ENCODE data around the gene LMO4.
A peak's percentile ranks its signal among the peaks of the same experiment; 100 is the strongest.

LMO4 gene

GRCh38 chr1:87329051-87329525 lies 408 bp downstream of the LMO4 start:
- DNase-seq, result peak; percentile 61

GRCh38 chr1:87329526-87330056 lies 911 bp downstream of the LMO4 start:
- DNase-seq, result peak; percentile 67

- DNase-seq, result peak; percentile 67
These were observed 1.6 kb downstream of the LMO4 start for GRCh38 chr1:87330057-87330884.

GRCh38 chr1:87330885-87331364 lies 2.2 kb downstream of the LMO4 start:
- DNase-seq, result peak; percentile 75

DNA sequence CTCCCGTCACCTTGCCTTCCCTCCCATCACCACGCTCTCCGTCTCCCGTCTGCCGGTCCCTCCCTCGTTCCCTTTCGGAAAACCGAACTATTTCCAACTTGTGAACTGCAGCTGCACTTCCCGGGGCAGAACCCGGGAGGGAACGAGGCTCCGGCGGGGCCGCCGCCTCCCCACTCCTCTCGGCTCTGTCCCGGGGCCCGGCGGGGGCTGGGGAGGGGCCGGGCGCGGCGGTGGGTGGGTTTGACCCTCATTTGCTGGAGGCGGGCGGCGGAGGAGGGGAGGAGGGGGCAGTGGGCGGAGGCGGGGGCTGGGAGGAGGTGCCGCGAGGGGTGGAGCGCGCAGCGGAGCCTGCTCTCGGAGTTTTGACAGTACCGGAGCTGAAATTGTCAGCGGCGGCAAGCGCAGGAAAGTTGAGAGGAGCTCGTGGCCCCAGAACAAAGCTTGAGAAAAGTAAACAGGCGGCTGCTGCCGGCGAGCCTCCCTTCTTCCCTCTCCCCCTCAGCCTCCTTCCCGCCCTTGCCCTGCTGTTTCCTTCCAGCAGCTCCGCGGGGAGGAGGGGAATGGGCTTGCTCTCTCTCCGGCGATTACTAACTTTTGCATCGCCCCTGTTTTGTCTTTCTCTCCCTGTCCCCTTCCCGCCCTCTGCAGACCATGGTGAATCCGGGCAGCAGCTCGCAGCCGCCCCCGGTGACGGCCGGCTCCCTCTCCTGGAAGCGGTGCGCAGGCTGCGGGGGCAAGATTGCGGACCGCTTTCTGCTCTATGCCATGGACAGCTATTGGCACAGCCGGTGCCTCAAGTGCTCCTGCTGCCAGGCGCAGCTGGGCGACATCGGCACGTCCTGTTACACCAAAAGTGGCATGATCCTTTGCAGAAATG lies 2.9 kb downstream of the LMO4 start:
- peak; percentile 57 for DNase-seq

DNA sequence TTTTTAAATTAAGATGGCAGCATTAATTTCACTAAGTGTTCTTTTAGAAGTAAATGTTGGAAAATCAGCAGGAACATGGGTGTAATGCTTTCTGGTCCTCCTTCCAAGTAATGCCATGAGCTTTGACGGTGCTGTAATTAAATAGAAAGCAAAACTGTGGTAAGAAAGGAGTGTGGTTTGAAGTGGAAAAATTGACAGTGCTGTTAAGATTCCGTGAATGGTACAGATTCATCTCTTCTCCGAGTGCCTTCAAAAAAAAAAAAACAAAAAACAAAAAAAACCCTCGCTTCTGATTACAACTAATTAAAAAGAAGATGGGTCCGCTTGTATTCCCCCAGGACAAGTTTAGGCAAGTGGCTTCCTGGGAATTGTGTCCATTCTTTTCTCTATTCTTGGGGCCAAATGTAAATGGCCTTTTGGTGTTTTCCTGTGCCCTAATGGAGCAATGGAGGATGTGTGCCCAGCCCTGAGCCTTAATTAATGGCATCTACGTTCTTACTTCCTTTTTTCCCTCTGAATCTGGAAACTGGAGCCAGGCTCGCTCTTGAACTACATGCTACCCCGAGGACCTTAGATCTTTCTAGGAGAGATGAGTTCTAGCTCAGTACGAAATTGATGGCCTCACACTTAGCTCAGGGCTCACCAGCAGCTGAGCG lies 5.1 kb downstream of the LMO4 start:
- DNase-seq, result peak; percentile 29

DNA sequence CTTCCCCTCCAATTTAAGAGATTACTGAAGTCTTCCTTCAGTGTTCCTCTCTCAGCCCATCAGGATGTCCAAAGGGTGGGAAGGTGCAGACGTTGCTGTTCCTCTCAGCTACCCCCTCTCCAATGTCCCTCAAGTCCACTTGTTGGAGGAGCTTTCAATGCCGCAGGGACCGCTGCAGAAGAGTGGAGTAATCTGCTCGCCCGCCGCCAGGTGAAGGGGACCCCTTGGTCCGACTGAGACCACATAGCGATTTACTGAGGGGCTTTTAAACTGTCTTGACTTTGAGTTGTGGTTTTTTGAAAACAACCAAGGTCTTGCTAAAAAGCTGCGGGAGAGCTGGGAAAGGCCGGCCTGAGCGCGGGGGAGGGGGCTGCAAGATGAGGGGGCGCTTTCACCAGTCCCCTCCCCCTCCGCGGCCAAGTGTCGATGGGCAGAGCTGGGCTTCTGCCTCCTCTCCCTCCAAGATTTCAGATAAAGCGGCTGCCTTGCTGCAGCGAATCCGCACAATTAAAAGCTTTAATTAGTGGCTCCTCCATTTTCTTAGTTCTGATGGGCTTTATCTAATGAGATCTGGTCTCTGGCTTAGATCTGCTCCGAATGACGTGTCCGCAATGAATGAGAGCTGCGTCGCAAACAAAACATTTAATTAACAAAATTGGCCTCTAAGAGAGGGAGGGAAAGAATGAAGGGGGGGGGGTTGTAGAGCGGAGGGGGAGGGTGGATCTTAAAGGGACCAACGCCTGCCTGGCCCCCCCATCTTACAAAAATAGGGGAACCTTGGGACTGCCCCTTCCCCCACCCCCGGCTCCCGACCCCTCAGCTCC lies 5.9 kb downstream of the LMO4 start:
- peak; percentile 61 for DNase-seq

GRCh38 chr1:87335175-87335884 lies 6.7 kb downstream of the LMO4 start:
- DNase-seq, result peak; percentile 48

- no peak for DNase-seq
These were observed 8.0 kb downstream of the LMO4 start for GRCh38 chr1:87336623-87337067.

DNA sequence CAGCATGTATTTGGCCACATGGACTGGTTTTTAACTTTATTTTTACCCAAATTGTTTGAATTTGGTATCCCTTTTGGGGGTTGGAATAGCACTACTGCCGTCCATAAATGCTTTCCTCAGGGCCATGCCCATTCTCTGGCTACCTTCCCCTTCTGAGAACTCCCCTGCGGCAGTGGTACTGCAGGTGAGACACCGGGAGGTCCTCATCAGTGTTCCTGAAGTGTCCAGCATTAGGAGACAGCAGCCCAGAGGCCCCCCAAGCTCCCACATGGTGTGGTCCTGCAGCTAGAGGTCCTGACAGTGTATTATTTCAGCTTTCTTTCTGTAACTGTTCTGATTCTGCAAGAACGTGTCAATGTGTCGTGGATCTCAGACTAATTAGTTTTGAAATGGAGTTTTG lies 8.9 kb downstream of the LMO4 start:
- DNase-seq, result no peak

- no peak for DNase-seq
These were observed 9.9 kb downstream of the LMO4 start for GRCh38 chr1:87338566-87338965.

DNA sequence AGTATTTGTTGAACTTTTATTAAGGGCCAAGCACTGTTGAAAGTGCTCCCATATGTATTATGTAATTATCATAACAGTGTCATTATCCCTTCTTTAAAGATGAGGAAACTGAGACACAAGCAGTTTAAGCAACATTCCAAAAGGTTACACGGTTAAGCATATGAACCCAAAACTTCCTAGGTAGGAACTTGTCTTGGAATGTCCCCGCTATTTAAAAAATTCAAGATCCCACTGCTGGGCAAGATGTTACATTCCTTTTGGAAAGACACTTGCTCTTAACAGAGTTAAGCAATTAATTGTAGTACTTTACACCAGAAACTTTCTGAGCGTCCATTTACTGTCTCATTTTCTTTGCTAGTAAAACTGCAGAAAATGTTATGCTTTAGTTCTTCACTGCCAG lies 15.6 kb downstream of the LMO4 start:
- no peak for DNase-seq

DNA sequence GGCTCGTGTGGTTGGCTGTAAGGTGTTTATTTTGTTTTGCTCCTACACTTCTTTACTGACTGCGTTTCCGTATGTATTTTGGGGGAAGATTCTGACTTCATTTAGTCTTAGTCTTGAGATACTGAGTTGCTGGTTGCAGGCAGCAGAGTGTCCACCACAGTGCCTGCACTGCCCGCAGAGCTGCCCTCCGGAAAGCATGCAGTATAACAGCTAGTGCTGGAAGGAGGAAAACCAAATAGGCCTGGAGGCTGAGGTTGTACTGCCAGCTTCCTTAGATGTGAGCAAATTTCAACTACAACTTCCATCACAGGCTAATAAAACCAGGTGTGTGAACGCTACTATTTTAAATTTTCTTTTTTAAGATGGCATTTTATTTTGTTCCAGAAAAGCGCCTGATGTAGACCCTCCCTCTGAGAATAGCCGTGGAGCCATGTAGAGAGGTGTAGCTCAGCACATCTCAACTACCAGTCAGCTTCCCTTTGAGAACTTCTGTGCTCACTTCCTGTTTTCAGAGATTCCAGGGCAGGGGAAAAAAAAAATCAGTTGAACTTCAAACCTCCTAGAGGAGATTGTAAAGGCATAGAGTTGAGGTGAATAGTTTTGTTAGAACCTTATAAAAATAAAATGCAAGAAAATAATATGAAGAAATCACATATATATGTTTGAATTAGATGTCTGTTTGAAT lies 17.6 kb downstream of the LMO4 start:
- DNase-seq, result no peak

DNA sequence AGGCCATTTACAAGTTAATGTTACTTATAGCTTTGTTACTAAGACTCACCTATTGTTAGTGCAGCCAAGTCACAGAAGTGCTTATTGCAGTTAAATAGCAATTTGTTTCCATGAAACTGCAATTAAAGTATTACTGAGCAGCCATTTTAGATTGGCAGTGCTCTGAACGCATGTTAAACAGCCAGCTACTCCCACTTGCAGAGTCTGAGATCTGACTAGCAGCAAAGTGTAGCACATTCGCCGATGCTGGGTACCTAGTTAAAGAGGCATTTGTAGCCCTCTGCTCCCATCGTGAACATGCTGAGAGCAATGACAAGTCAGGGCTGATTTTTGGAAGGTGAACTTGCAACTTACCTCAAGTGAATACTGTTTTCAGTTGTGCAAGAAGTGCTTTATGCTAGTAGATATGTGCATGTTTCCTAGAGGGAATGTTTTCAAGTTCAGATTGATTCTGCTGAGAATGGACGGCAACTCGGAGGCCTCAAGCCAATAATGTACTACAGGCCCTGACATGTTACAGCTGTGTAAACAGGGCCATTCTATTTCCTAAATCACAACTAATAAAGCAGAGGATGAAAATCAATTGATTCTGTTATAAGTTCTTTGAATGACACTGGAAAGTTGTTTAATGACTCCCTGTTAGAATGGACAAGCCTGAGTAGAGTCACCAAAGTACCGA lies 19.8 kb downstream of the LMO4 start:
- DNase-seq, result no peak

GRCh38 chr1:87349036-87349435 lies 20.4 kb downstream of the LMO4 start:
- DNase-seq, result no peak

GRCh38 chr1:87355894-87356293 lies 27.2 kb downstream of the LMO4 start:
- no peak for DNase-seq

DNA sequence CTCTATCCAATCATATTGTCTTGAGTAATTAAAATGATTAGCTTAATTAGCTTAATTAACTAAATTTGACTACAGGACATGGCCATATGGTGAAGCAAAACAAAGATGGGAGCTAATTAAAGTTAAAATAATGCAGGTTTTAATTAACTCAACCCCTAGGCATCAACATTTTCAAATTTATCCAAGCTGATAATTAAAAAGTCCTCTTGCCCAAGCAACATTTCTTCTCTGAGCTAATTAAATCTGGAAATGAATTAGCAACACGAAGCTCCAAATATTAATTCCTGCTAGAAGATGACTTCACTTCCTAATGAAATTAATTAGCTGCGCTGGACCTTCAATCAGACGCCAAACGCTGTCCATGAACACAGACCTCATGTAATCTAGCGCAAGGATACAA lies 27.9 kb downstream of the LMO4 start:
- no peak for DNase-seq

DNA sequence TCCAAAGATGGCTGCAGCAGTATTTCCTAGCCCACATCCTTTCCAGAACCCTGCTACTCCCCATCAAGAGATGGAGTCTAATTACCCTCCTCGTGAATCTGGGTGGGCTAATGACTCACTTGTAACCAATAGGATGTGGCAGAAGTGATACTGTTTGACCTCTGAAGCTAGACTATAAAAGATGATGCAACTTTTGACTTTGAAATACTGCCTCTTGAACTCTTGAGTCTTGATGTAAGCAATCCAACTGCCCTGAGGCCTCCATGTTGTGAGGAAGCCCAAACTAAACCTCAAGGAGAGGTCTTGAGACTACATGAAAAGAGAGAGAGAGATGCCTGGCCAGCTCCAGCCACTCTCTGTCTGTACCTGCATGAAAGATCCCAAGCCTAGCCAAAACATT lies 29.5 kb downstream of the LMO4 start:
- DNase-seq, result no peak

DNA sequence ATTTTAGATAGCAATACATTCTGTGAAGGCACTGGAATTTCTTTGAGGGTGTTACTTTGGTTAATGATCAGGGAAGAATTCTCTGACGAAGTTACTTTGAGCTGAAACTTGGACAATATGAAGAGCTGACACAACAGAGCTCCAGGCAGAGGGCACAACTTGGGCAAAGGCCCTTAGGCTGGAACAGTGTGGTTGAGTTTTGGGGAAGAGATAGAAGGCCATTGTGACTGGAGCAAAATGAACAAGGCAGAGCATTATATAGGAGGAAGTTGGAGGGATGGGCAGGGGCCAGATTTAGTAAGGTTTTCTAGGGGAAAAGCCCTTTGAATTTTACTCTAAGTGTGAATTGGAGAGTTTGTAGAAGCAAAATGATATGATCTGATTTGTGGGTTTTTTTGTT lies 30.9 kb downstream of the LMO4 start:
- no peak for DNase-seq
